Measurements from ENCODE around the gene PROS1.

GRCh38 chr3:93923006-93923405, 50.7 kb downstream of the PROS1 start:
- no peak for TF ChIP-seq POLR2A (IDR thresholded peaks at IDR 0.05; ENCODE audit: low read depth, low read length)
- no peak for TF ChIP-seq POLR2AphosphoS5 (IDR thresholded peaks at IDR 0.05; ENCODE audit: low read depth, low read length)
- no peak for TF ChIP-seq TAF1 (IDR thresholded peaks at IDR 0.05; ENCODE audit: borderline replicate concordance, low read depth, low read length)
